A549 (cell line): ENCODE measurements around the gene UNC5CL. TPM values are rescaled to one million over a fixed set of nuclear protein-coding genes. Genes with fewer than 3 reads are reported as not detected.

ENCODE experiments used
- ATAC-seq, 2 experiments: fragments of 200-7000 bp in 1 of 2; fragments of >200 bp in 1 of 2; cut with Nextera tagmentation in 1 of 2; cut with Tn5 transposase in 1 of 2; 3 replicates each; pipeline versions ENCODE4 v1.8.0 to v1.9.1; 2018 to 2020; ENCODE audit warnings: mild to moderate bottlenecking in 1 of 2, moderate library complexity in 1 of 2
- CTCF ChIA-PET: fragments of 300-600 bp; sonication (Branson Sonifier 250); formaldehyde crosslinking; extraction: SDS; loops from one replicate; lab custom pipeline; 2021; ENCODE audit warnings: antibody characterized with exemption, inconsistent platforms; lab: Yijun Ruan, JAX
- POLR2A ChIA-PET: fragments of 350-600 bp; formaldehyde crosslinking; extraction: SDS; loops from one replicate; lab custom pipeline; 2021; ENCODE audit warnings: antibody characterized with exemption, inconsistent platforms; lab: Yijun Ruan, JAX
- DNase-seq, 2 experiments: peaks; one replicate each; pipeline versions ENCODE4 v3.0.0 to v3.0.0-alpha.2; 2011 to 2016; ENCODE audit warnings: low read depth in 1 of 2, low spot score in 1 of 2
- FAIRE-seq: peaks from 2 replicates; lab custom pipeline; 2011; peaks lifted over from hg19 to GRCh38; lab: Jason Lieb, UNC
- H3K27ac ChIP-seq, 2 experiments: fragments of >200 bp; sonication (Bioruptor Twin); formaldehyde crosslinking; 3 replicates each; pipeline ENCODE4 v1.5.1; 2016 to 2017
- H3K4me1 ChIP-seq: fragments of >200 bp; sonication (Bioruptor Twin); formaldehyde crosslinking; 3 replicates; pipeline ENCODE4 v1.6.1; 2016
- H3K4me2 ChIP-seq: fragments of >200 bp; sonication (Bioruptor Twin); formaldehyde crosslinking; 3 replicates; pipeline ENCODE4 v1.6.1; 2016
- H3K4me3 ChIP-seq: fragments of >200 bp; sonication (Bioruptor Twin); formaldehyde crosslinking; 3 replicates; pipeline ENCODE4 v1.5.1; 2016
- H3K9me3 ChIP-seq: fragments of >200 bp; sonication (Bioruptor Twin); formaldehyde crosslinking; 3 replicates; pipeline ENCODE4 v1.6.1; 2016
- BHLHE40 ChIP-seq: IDR thresholded peaks from 2 replicates; pipeline ENCODE4 v1.6.1; 2012; ENCODE audit warnings: low read depth, low read length, inconsistent platforms
- CBX8 ChIP-seq: fragments of 200-600 bp; sonication (generic); IDR thresholded peaks from 2 replicates; pipeline ENCODE4 v1.6.1; 2016
- CEBPB ChIP-seq, 2 experiments: fragments of >200 bp in 1 of 2; sonication (Bioruptor Twin) in 1 of 2; formaldehyde crosslinking in 1 of 2; IDR thresholded peaks; 2 replicates each; pipeline ENCODE4 v1.6.1; 2012 to 2016
- CHD4 ChIP-seq: fragments of 200-600 bp; sonication (generic); IDR thresholded peaks from 2 replicates; pipeline ENCODE4 v1.6.1; 2016; ENCODE audit warnings: antibody characterized with exemption, mild to moderate bottlenecking, borderline replicate concordance
- EHMT2 ChIP-seq: fragments of 200-600 bp; sonication (generic); IDR thresholded peaks from 2 replicates; pipeline ENCODE4 v1.6.1; 2016; ENCODE audit warnings: antibody characterized with exemption, low read depth, mild to moderate bottlenecking, moderate library complexity
- EP300 ChIP-seq, 2 experiments: fragments of >200 bp; sonication (Bioruptor Twin); formaldehyde crosslinking; IDR thresholded peaks; 2 replicates in 1 of 2; 3 replicates in 1 of 2; pipeline ENCODE4 v1.6.1; 2016 to 2017
- FOSB ChIP-seq: fragments of 250-450 bp; sonication (Bioruptor Pico); IDR thresholded peaks from 2 replicates; pipeline ENCODE4 v1.5.0; 2020; ENCODE audit warnings: mild to moderate bottlenecking, moderate library complexity
- HOXB13 ChIP-seq: fragments of 250-450 bp; sonication (Bioruptor Pico); IDR thresholded peaks from 2 replicates; pipeline ENCODE4 v1.5.0; 2020; ENCODE audit warnings: low read depth, mild to moderate bottlenecking, moderate library complexity
- JUN ChIP-seq, 2 experiments: fragments of >200 bp; sonication (Bioruptor Twin); formaldehyde crosslinking; IDR thresholded peaks; 2 replicates in 1 of 2; 3 replicates in 1 of 2; pipeline ENCODE4 v1.6.1; 2016 to 2017
- JUNB ChIP-seq: fragments of >200 bp; sonication (Bioruptor Twin); formaldehyde crosslinking; IDR thresholded peaks from 2 replicates; pipeline ENCODE4 v1.6.1; 2016
- MYC ChIP-seq: IDR thresholded peaks from 2 replicates; pipeline ENCODE4 v1.6.1; 2012; ENCODE audit warnings: mild to moderate bottlenecking, inconsistent platforms, low read length, improper control_type of control experiment, borderline replicate concordance
- NPAS2 ChIP-seq: fragments of 250-450 bp; sonication (Bioruptor Pico); IDR thresholded peaks from 2 replicates; pipeline ENCODE4 v1.8.0; 2022; ENCODE audit warnings: mild to moderate bottlenecking, moderate library complexity, borderline replicate concordance
- POLR2AphosphoS2 ChIP-seq: conservative IDR thresholded peaks from 2 replicates; pipeline ENCODE4 v1.6.1; 2012; ENCODE audit warnings: low read length, improper control_type of control experiment, inconsistent platforms
- RAD21 ChIP-seq, 2 experiments: fragments of >200 bp in 1 of 2; sonication (Bioruptor Twin) in 1 of 2; formaldehyde crosslinking in 1 of 2; IDR thresholded peaks in 1 of 2; conservative IDR thresholded peaks in 1 of 2; 2 replicates in 1 of 2; 3 replicates in 1 of 2; pipeline ENCODE4 v1.6.1; 2012 to 2018; ENCODE audit warnings: inconsistent platforms in 1 of 2
- RARB ChIP-seq: fragments of 250-450 bp; sonication (Bioruptor Pico); IDR thresholded peaks from 2 replicates; pipeline ENCODE4 v1.8.0; 2021; ENCODE audit warnings: mild to moderate bottlenecking, moderate library complexity
- SMC3 ChIP-seq: fragments of >200 bp; sonication (Bioruptor Twin); formaldehyde crosslinking; IDR thresholded peaks from 3 replicates; pipeline ENCODE4 v1.6.1; 2018; ENCODE audit warnings: inconsistent platforms
- WGBS: methylation state at CpG from one replicate; pipeline ENCODE4 v1.1.6; 2017; ENCODE audit errors: missing lambda C conversion rate; 5-methylcytosine and 5-hydroxymethylcytosine counted together
- polyA plus RNA-seq, 4 experiments: library from polyadenylated mRNA; depleted of rRNA in 3 of 4; stranded (reverse); fragments of >200 nt; fragmentation: RNase III in 1 of 4; extraction: RNeasy Plus Mini Kit Qiagen cat#74134 plus additional on column Dnase treatment in 1 of 4; gene quantifications; 2 replicates in 3 of 4; 3 replicates in 1 of 4; pipeline ENCODE4 v1.2.3, GENCODE V29; 2011 to 2017
- TF ChIP-seq, protein P1 (sequence below): IDR thresholded peaks from 2 replicates; pipeline ENCODE4 v1.6.1; 2012
- TF ChIP-seq, protein P2 (sequence below): fragments of >200 bp; sonication (Bioruptor Twin); formaldehyde crosslinking; IDR thresholded peaks from 3 replicates; pipeline ENCODE4 v1.5.1; 2016
- TF ChIP-seq, protein P3 (sequence below): IDR thresholded peaks from 2 replicates; pipeline ENCODE4 v1.6.1; 2012
- TF ChIP-seq, protein P4 (sequence below): fragments of >200 bp; sonication (Bioruptor Twin); formaldehyde crosslinking; IDR thresholded peaks from 3 replicates; pipeline ENCODE4 v1.6.1; 2016

UNC5CL gene
- polyA plus RNA-seq, 2 of the 4 experiments (the other 2 are of a cell fraction), result 1.1 to 2.8 TPM

DNA sequence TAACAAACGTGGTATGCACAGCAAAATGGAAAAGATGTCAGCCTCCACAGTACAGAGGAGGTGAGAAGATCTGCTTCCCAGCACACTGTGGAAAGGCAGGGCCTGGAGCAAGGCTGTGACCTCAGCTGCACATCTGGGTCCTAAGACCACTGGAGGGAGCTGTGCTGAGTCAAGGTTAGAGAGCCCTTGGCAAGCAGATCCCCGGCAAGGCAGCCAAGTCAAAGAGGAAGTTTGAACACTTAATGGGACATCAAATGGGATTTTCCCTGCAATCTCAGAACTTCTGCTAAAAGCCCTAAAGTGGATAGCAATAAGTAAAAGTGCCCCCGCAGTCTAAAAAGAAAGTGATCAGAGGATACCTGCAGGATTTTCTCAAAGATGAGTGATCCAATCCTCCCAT lies 39.5 kb downstream of the UNC5CL start:
- no peak for FAIRE-seq
- TF ChIP-seq BHLHE40 (no peak), SMC3 (peak; percentile 48), RAD21 (conservative IDR thresholded peaks at IDR 0.05 in 1 of 2, IDR thresholded peaks at IDR 0.05 in 1 of 2) (peak in 1 of 2 experiments; percentile 39; a peak in 2 of 5 replicates)
- TF ChIP-seq, protein P1, sequence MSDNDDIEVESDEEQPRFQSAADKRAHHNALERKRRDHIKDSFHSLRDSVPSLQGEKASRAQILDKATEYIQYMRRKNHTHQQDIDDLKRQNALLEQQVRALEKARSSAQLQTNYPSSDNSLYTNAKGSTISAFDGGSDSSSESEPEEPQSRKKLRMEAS, result peak; percentile 48; the same call in 1 of the 2 replicates
- TF ChIP-seq, protein P2, sequence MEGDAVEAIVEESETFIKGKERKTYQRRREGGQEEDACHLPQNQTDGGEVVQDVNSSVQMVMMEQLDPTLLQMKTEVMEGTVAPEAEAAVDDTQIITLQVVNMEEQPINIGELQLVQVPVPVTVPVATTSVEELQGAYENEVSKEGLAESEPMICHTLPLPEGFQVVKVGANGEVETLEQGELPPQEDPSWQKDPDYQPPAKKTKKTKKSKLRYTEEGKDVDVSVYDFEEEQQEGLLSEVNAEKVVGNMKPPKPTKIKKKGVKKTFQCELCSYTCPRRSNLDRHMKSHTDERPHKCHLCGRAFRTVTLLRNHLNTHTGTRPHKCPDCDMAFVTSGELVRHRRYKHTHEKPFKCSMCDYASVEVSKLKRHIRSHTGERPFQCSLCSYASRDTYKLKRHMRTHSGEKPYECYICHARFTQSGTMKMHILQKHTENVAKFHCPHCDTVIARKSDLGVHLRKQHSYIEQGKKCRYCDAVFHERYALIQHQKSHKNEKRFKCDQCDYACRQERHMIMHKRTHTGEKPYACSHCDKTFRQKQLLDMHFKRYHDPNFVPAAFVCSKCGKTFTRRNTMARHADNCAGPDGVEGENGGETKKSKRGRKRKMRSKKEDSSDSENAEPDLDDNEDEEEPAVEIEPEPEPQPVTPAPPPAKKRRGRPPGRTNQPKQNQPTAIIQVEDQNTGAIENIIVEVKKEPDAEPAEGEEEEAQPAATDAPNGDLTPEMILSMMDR, result peak; percentile 41
- TF ChIP-seq, protein P3, sequence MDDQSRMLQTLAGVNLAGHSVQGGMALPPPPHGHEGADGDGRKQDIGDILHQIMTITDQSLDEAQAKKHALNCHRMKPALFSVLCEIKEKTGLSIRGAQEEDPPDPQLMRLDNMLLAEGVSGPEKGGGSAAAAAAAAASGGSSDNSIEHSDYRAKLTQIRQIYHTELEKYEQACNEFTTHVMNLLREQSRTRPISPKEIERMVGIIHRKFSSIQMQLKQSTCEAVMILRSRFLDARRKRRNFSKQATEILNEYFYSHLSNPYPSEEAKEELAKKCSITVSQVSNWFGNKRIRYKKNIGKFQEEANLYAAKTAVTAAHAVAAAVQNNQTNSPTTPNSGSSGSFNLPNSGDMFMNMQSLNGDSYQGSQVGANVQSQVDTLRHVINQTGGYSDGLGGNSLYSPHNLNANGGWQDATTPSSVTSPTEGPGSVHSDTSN, result no peak
- TF ChIP-seq, all 56 proteins: peak for 4
- ChIA-PET POLR2A (no interaction called here), CTCF (interaction anchor here (1.2 to 3.9 kb wide), 3 partner anchors 28 to 105 kb away, joined by 3 to 20 read pairs (median 14); no protein-coding TSS in a partner anchor)
- no peak overlapping the region for H3K4me3 ChIP-seq
- H3K9me3 ChIP-seq, result no peaks in the 10 kb centered on the region
- peak overlapping the region; percentile 96 to 97 for H3K27ac ChIP-seq
- H3K4me1 ChIP-seq, result peaks cover 48% of the 10 kb centered on the region
- 37% methylated on average over 3 of the region's 3 CpGs for WGBS
- peak; percentile 60 to 80; a peak in 5 of 6 replicates for ATAC-seq
- H3K4me2 ChIP-seq, result peak overlapping the region; percentile 81; the same call in 1 of the 3 replicates
- DNase-seq, result peak; percentile 53 to 81

DNA sequence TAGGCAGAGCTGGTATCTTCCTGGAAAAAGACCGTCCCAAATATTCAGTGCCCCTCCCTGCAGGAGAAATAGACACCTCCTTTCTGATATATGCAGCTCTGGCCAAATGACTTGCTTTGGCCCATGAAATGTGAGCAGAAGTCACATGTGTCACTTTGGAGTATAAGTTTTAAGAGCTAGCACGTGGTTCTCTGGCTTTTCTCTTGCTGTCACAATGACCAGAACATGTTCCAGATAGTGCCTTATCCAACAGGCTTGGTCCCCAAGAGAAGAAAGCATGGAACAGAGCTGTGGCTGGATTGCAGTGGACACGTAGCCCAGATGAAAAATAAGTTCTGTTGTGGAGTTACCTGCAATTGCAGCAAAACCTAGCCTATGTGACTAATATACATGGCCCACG lies 40.4 kb downstream of the UNC5CL start:
- no peaks in the 10 kb centered on the region for H3K9me3 ChIP-seq
- ATAC-seq, result no peak
- no peak overlapping the region for H3K4me3 ChIP-seq
- FAIRE-seq, result no peak
- 92% methylated on average over 4 of the region's 4 CpGs for WGBS
- peak overlapping the region; percentile 96 to 97 for H3K27ac ChIP-seq
- POLR2A ChIA-PET, result interaction anchor here (1.8 to 2.5 kb wide), 2 partner anchors 40 to 91 kb away, joined by 6 to 16 read pairs; no protein-coding TSS in a partner anchor
- CTCF ChIA-PET, result interaction anchor here (0.6 to 3.9 kb wide), 5 partner anchors 20 to 330 kb away, joined by 3 to 20 read pairs (median 4); no protein-coding TSS in a partner anchor
- no peak for DNase-seq
- peaks cover 48% of the 10 kb centered on the region for H3K4me1 ChIP-seq
- peak overlapping the region; percentile 81 for H3K4me2 ChIP-seq
- TF ChIP-seq BHLHE40, result no peak
- TF ChIP-seq CEBPB (IDR thresholded peaks at IDR 0.05), result no peak
- TF ChIP-seq, protein P1, result no peak
- TF ChIP-seq HOXB13 (CRISPR knock-in tag), result no peak
- TF ChIP-seq CBX8, result no peak
- TF ChIP-seq, protein P2, result no peak
- no peak for TF ChIP-seq NPAS2 (CRISPR knock-in tag)
- no peak for TF ChIP-seq RARB
- TF ChIP-seq, all 56 proteins: peak for 0

DNA sequence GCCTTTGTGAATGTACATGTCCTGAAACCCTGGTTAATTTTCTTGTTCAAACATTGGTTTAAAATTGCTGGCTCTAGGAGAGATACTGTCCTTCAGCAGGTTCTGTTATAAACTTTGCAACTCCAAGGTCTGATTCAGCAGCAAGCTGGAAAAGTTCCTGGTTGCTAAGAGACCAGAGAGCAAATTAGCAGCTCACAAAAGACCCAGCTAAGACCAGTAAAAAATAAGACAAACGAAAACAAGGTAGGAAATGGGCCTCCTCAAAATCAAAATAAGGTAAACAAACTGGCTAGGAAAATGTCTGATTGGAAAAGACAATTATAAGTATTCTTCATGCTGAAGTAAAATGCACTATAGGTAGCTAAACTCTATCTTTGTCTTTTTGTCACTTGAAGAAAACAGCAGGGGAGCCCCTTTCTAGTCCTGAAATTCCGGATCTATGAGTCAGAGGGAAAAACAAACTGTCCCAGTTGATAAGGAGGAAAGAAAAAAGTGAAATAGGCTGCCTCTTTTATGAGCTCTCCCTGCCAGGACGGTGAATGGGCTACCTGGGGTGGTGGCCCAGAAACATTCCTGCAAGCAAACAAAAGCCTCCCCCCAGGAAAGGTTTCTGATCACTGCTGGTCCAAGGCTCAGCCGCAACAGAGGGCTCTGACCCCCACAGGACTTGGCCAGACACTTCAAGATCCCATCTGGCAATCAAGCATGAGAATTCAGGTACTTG lies 41.6 kb downstream of the UNC5CL start:
- POLR2A ChIA-PET, result interaction anchor here (0.9 to 2.5 kb wide), 4 partner anchors 39 to 90 kb away, joined by 4 to 16 read pairs (median 6); no protein-coding TSS in a partner anchor
- Histone ChIP-seq H3K27ac (peak overlapping the region; percentile 96 to 97), H3K4me2 (peak overlapping the region; percentile 81), H3K4me3 (peak overlapping the region; percentile 18; the same call in 1 of the 3 replicates), H3K4me1 (peaks cover 48% of the 10 kb centered on the region), H3K9me3 (no peaks in the 10 kb centered on the region)
- CTCF ChIA-PET, result interaction anchor here (0.9 to 3.9 kb wide), 5 partner anchors 30 to 429 kb away, joined by 3 to 20 read pairs (median 3); no protein-coding TSS in a partner anchor
- ATAC-seq (peak; percentile 80 to 89), DNase-seq (peak; percentile 68 to 86), FAIRE-seq (no peak)
- WGBS, result 3% methylated on average over 4 of the region's 4 CpGs
- TF ChIP-seq, protein P1, result peak; percentile 48
- TF ChIP-seq POLR2AphosphoS2, result no peak
- TF ChIP-seq MYC, result no peak
- TF ChIP-seq EP300 (IDR thresholded peaks at IDR 0.05), result peak; percentile 68 to 74; a peak in 3 of 5 replicates
- TF ChIP-seq, protein P3, result no peak
- TF ChIP-seq EHMT2, result no peak
- peak in 1 of 2 experiments; percentile 36; a peak in 4 of 5 replicates for TF ChIP-seq RAD21 (conservative IDR thresholded peaks at IDR 0.05 in 1 of 2, IDR thresholded peaks at IDR 0.05 in 1 of 2)
- TF ChIP-seq, protein P4, sequence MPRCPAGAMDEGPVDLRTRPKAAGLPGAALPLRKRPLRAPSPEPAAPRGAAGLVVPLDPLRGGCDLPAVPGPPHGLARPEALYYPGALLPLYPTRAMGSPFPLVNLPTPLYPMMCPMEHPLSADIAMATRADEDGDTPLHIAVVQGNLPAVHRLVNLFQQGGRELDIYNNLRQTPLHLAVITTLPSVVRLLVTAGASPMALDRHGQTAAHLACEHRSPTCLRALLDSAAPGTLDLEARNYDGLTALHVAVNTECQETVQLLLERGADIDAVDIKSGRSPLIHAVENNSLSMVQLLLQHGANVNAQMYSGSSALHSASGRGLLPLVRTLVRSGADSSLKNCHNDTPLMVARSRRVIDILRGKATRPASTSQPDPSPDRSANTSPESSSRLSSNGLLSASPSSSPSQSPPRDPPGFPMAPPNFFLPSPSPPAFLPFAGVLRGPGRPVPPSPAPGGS, result peak; percentile 63; the same call in 2 of the 3 replicates
- peak; percentile 75 to 91 for TF ChIP-seq JUN (IDR thresholded peaks at IDR 0.05)
- no peak for TF ChIP-seq FOSB
- no peak for TF ChIP-seq CHD4
- TF ChIP-seq JUNB, result peak; percentile 86
